B cell (primary cell): ENCODE measurements around the gene HTRA2. TPM values are rescaled to one million over a fixed set of nuclear protein-coding genes. Genes with fewer than 3 reads are reported as not detected.

Experiments
- ATAC-seq: fragments of 200-7000 bp; cut with Tn5 transposase; one replicate; pipeline ENCODE4 v1.10.0; 2021; ENCODE audit warnings: low read depth, mild to moderate bottlenecking, moderate number of reproducible peaks, moderate library complexity
- CTCF ChIA-PET: fragments of 350-600 bp; sonication (Branson Sonifier 250); formaldehyde crosslinking; loops from one replicate; lab custom pipeline; 2021; ENCODE audit warnings: antibody characterized with exemption, inconsistent platforms; lab: Charles Lee
- POLR2A ChIA-PET: fragments of 350-600 bp; sonication (Branson Sonifier 250); formaldehyde crosslinking; loops from one replicate; lab custom pipeline; 2021; ENCODE audit warnings: antibody characterized with exemption; lab: Charles Lee
- DNase-seq: peaks from one replicate; pipeline ENCODE4 v3.0.0; 2013
- H2AFZ ChIP-seq: 2 replicates; pipeline ENCODE4 v1.6.1; 2012; ENCODE audit warnings: mild to moderate bottlenecking, low read depth, low read length; ENCODE audit not compliant: insufficient read depth, poor library complexity, severe bottlenecking
- H3K27ac ChIP-seq, 2 donors: 1 replicate in 1 of 2; 2 replicates in 1 of 2; pipeline ENCODE4 v1.5.1; 2012 to 2013; ENCODE audit warnings: low read length in 2 of 2, mild to moderate bottlenecking in 2 of 2, moderate library complexity in 1 of 2
- H3K27me3 ChIP-seq, 4 experiments: fragments of 200-600 bp in 1 of 4; sonication (generic) in 1 of 4; replicated peaks in 1 of 4; 1 replicate in 2 of 4; 2 replicates in 2 of 4; pipeline versions ENCODE4 v1.6.1 to v1.7.0; 2013 to 2016; ENCODE audit warnings: low read length in 3 of 4, mild to moderate bottlenecking in 2 of 4, mixed read lengths in 1 of 4, moderate library complexity in 1 of 4; ENCODE audit not compliant: insufficient read depth in 4 of 4, control insufficient read depth in 3 of 4; ENCODE audit errors: control extremely low read depth in 1 of 4
- H3K36me3 ChIP-seq, 2 experiments: replicated peaks in 1 of 2; 1 replicate in 1 of 2; 2 replicates in 1 of 2; pipeline versions ENCODE4 v1.6.1 to v1.7.1; 2013; ENCODE audit warnings: low read length in 1 of 2; ENCODE audit not compliant: insufficient read depth in 2 of 2, control insufficient read depth in 1 of 2; ENCODE audit errors: control extremely low read depth in 1 of 2, extremely low read depth in 1 of 2
- H3K4me1 ChIP-seq, 2 donors: fragments of 200-600 bp in 1 of 2; sonication (generic) in 1 of 2; 1 replicate in 1 of 2; 2 replicates in 1 of 2; pipeline versions ENCODE4 v1.5.1 to v1.6.1; 2013 to 2017; ENCODE audit warnings: low read length in 2 of 2; ENCODE audit not compliant: control insufficient read depth in 2 of 2, insufficient read depth in 2 of 2
- H3K4me2 ChIP-seq: replicated peaks from 2 replicates; pipeline ENCODE3; 2012; ENCODE audit warnings: mild to moderate bottlenecking, low read depth, low read length; ENCODE audit not compliant: poor library complexity, severe bottlenecking
- H3K4me3 ChIP-seq, 5 experiments: fragments of 200-600 bp in 1 of 5; sonication (generic) in 1 of 5; 1 replicate in 3 of 5; 2 replicates in 2 of 5; pipeline versions ENCODE4 v1.5.1 to v1.7.0; 2011 to 2016; ENCODE audit warnings: low read length in 4 of 5, mild to moderate bottlenecking in 4 of 5, low read depth in 2 of 5, control low read depth in 1 of 5, moderate library complexity in 1 of 5; ENCODE audit not compliant: insufficient read depth in 1 of 5; ENCODE audit errors: control extremely low read depth in 1 of 5, extremely low read depth in 1 of 5
- H3K79me2 ChIP-seq: fragments of 200-600 bp; sonication (generic); one replicate; pipeline ENCODE4 v1.6.0; 2016; ENCODE audit warnings: low read length; ENCODE audit not compliant: control insufficient read depth, insufficient read depth
- H3K9ac ChIP-seq: fragments of 200-600 bp; sonication (generic); 2 replicates; pipeline ENCODE4 v1.6.1; 2017; ENCODE audit warnings: mild to moderate bottlenecking, low read length, moderate library complexity
- H3K9me3 ChIP-seq, 3 donors: one replicate each; pipeline versions ENCODE4 v1.6.1 to v1.7.1; 2013; ENCODE audit warnings: low read length in 2 of 3; ENCODE audit not compliant: control insufficient read depth in 2 of 3, insufficient read depth in 1 of 3; ENCODE audit errors: control extremely low read depth in 1 of 3
- H4K20me1 ChIP-seq: 2 replicates; pipeline ENCODE4 v1.6.0; 2012; ENCODE audit warnings: mild to moderate bottlenecking, low read length; ENCODE audit not compliant: insufficient read depth, control insufficient read depth, poor library complexity, severe bottlenecking
- H3K27ac Mint-ChIP-seq: one replicate; pipeline ENCODE4 v1.8.0; 2021; ENCODE audit warnings: mixed read lengths
- H3K27me3 Mint-ChIP-seq: one replicate; pipeline ENCODE4 v1.8.0; 2021; ENCODE audit warnings: mixed read lengths
- H3K4me1 Mint-ChIP-seq: one replicate; pipeline ENCODE4 v1.8.0; 2021; ENCODE audit warnings: mixed read lengths
- H3K4me3 Mint-ChIP-seq: one replicate; pipeline ENCODE4 v1.8.0; 2021; ENCODE audit warnings: mixed read lengths
- H3K9me3 Mint-ChIP-seq: one replicate; pipeline ENCODE4 v1.8.0; 2022; ENCODE audit warnings: mixed read lengths; ENCODE audit not compliant: insufficient read depth
- CTCF ChIP-seq: fragments of 200-600 bp; IDR thresholded peaks from one replicate; pipeline ENCODE4 v1.8.0; 2022; ENCODE audit warnings: antibody characterized with exemption, mild to moderate bottlenecking
- EZH2 ChIP-seq: IDR thresholded peaks from 2 replicates; pipeline ENCODE4 v1.6.1; 2012; ENCODE audit warnings: borderline replicate concordance, low read depth, mild to moderate bottlenecking, moderate library complexity, low read length; ENCODE audit not compliant: insufficient read depth, poor library complexity, severe bottlenecking
- WGBS: methylation state at CpG from one replicate; pipeline ENCODE4 v1.1.5; 2013; ENCODE audit warnings: missing lambda C conversion rate; ENCODE audit not compliant: insufficient coverage; 5-methylcytosine and 5-hydroxymethylcytosine counted together
- intact Hi-C: fragments of 100-400 bp; cut with micrococcal nuclease; formaldehyde crosslinking; loops from one replicate; pipeline ENCODE4 v1.10.0; 2022
- polyA plus RNA-seq: library from polyadenylated mRNA; depleted of rRNA; stranded (reverse); fragments of >200 nt; gene quantifications from 2 replicates; pipeline ENCODE4 v1.2.3, GENCODE V29; 2012
- total RNA-seq, 2 donors: library from RNA; stranded (reverse); fragments of 120-200 nt in 1 of 2; gene quantifications; 1 replicate in 1 of 2; 2 replicates in 1 of 2; pipeline versions ENCODE4 v1.2.3 to v1.2.4, GENCODE V29; 2013 to 2022

The HTRA2 gene
- total and polyA plus RNA-seq, 2 donors (not counting 1 experiment from before 2014, with no cell fraction given) = 52.8 to 111 TPM

- H3K4me3 Mint-ChIP-seq = no peak overlapping the region
- H3K4me1 Mint-ChIP-seq = peaks cover 39% of the 10 kb centered on the region
- no peak overlapping the region for H3K4me3 ChIP-seq
- no peaks in the 10 kb centered on the region for H4K20me1 ChIP-seq
- no peaks in the 10 kb centered on the region for H3K9me3 ChIP-seq
- H3K4me2 ChIP-seq = no peak overlapping the region
- H2AFZ ChIP-seq = no peak overlapping the region
- ATAC-seq (no peak), DNase-seq (no peak)
- TF ChIP-seq CTCF = no peak
- no peak for TF ChIP-seq EZH2
- no peak overlapping the region for H3K27ac ChIP-seq
- ChIA-PET CTCF (interaction anchor here (10.3 kb wide), 1 partner anchor 9 kb away, joined by 103 read pairs; no protein-coding TSS in a partner anchor), POLR2A (interaction anchor here (1.3 kb wide), 1 partner anchor 11 kb away, joined by 3 read pairs; no protein-coding TSS in a partner anchor)
- H3K79me2 ChIP-seq = no peaks in the 10 kb centered on the region
- H3K36me3 ChIP-seq = no peaks in the 10 kb centered on the region
- intact Hi-C loops = no loop called here
- WGBS = 20% methylated on average over 1 of the region's 2 CpGs
- H3K27ac Mint-ChIP-seq = no peak overlapping the region
- H3K4me1 ChIP-seq = peaks cover 33 to 42% of the 10 kb centered on the region in 2 donors
- no peak overlapping the region for H3K9ac ChIP-seq
- H3K27me3 ChIP-seq = peaks cover 0 to 2% (median 0%) of the 10 kb centered on the region in 4 experiments
- no peaks in the 10 kb centered on the region for H3K9me3 Mint-ChIP-seq
- H3K27me3 Mint-ChIP-seq = no peaks in the 10 kb centered on the region
Observed at GRCh38 chr2:74577448-74577847, 47.7 kb downstream of the HTRA2 start.

GRCh38 chr2:74578408-74578807 is 48.7 kb downstream of the HTRA2 start:
- POLR2A ChIA-PET = interaction anchor here (1.3 kb wide), 1 partner anchor 12 kb away, joined by 3 read pairs; no protein-coding TSS in a partner anchor
- Mint-ChIP-seq H3K9me3 (no peaks in the 10 kb centered on the region), H3K4me3 (no peak overlapping the region), H3K4me1 (peaks cover 35% of the 10 kb centered on the region), H3K27ac (no peak overlapping the region), H3K27me3 (no peaks in the 10 kb centered on the region)
- DNase-seq (no peak), ATAC-seq (no peak)
- Histone ChIP-seq H3K9me3 (no peaks in the 10 kb centered on the region), H3K4me2 (no peak overlapping the region), H2AFZ (no peak overlapping the region), H3K4me1 (peaks cover 28 to 33% of the 10 kb centered on the region in 2 donors), H3K4me3 (no peak overlapping the region), H3K9ac (no peak overlapping the region), H4K20me1 (no peaks in the 10 kb centered on the region), H3K79me2 (no peaks in the 10 kb centered on the region), H3K36me3 (no peaks in the 10 kb centered on the region), H3K27ac (no peak overlapping the region), H3K27me3 (peaks cover 0 to 2% (median 0%) of the 10 kb centered on the region in 4 experiments)
- intact Hi-C loops = no loop called here
- no peak for TF ChIP-seq CTCF
- no peak for TF ChIP-seq EZH2
- WGBS = 82% methylated on average over 3 of the region's 3 CpGs
- CTCF ChIA-PET = interaction anchor here (10.3 kb wide), 1 partner anchor 8 kb away, joined by 103 read pairs; no protein-coding TSS in a partner anchor
